ENCODE measurements around the gene INO80C.

INO80C gene, protein sequence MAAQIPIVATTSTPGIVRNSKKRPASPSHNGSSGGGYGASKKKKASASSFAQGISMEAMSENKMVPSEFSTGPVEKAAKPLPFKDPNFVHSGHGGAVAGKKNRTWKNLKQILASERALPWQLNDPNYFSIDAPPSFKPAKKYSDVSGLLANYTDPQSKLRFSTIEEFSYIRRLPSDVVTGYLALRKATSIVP

DNA sequence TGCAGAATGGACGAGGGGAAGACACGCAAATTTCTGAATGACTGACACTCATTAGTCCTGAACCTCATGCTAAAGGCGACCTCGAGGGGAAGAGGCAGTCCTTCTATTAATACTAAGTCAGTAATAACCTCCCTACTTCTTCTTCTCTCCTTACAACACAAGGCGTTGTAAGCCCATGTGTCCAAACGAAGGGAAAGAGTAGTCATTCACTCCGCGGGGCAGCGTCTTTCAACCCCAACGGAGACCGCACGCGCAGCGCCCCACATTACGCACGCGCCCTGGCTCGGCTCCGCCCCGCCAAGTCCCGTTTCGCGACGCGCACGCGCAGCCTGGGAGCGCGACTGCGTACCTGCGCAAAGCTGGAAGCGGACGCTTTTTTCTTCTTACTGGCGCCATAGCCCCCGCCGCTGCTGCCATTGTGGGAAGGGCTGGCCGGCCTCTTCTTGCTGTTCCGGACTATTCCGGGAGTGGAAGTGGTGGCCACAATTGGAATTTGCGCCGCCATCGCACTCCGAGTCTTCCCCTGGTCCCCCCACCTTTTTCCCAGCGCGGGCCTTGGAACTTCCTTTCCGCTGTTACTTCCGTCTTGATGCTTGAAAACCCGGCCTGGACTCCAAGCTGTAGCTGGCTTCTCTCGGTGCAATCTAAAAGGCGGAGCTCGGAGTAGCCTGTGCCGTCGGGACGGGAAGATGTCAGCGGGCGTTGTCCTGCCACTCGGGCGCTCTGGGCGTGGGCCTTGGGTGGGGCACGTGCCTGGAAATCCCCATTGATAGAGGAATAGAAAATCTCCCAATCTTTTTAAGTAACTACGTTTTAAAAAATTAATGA lies at the start of gene INO80C:
Gene INO80C (minus strand): TSS at position 591 of the 828 bp plus-strand sequence. CDS start 86 bp downstream, at position 505.
- in situ Hi-C loops (cut with HindIII; ENCODE audit: low sequenced_read_pairs): no loop called here

DNA sequence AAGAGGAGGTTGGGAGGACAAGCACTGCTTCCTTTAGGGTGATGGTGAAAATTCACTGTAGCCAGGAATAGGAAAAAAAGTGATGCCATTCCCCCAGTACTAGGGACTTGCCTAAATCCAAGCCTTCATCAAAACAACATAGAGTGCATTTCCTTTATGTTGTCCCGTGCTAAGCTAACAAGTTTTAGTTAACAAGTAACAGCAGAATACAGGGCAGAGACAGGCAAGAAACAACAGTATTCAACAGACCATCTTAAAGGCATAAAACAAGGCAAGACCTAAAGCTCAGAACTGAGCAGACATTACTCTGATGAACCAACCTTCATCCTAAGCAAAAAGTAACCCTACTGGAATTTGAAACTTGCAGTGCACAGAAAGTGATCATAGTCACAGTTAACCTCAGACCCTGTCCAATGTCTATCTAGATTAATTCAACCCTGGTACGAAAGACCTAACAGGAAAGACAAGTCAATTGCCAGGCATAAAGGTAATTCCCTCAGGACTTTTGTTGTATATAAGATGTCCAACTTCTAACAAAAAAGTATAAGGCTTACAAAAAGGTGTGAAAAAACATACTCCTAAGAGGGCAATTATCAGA lies 49.3 kb upstream of the INO80C start:
- in situ Hi-C loops (cut with HindIII; ENCODE audit: low sequenced_read_pairs): no loop called here

DNA sequence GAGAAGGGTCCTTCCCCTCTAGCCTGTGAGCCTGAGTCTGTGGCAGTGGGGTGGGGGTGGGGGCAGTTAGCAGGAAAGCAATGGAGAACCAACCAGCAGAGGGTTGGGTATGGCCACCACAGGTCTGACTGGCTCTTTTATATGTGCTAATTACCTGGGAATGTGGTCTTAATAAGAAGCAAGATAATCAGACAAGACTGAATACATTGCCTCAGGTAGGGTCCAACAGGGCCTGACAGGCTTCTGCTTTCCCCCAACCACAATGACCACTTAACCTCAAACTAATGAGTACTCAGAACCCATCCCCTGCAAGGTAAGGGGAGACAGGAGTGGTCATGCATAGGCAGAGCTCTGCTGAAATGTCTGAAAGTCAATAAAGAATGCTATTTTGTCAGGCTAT lies 44.6 kb upstream of the INO80C start:
- in situ Hi-C loops (cut with HindIII; ENCODE audit: low sequenced_read_pairs): no loop called here

DNA sequence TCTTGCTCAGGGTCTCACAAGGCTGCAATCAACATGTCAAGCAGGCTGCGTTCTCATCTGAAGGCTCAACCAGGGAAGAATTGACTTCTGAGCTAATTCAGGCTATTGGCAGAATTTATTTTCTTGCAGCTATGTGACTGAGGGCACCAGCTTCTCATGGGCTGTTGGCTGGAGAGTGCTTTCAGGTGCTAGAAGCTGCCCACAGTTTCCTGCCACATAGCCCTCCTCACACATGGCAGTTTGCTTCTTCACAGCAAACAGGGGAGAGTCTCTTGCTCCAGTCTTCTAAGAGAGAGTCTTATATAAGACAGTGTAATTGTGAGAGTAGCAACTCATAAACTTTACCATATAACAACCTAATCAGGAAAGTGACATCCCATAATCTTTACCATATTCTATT lies 37.5 kb upstream of the INO80C start:
- in situ Hi-C loops (cut with HindIII; ENCODE audit: low sequenced_read_pairs): no loop called here

DNA sequence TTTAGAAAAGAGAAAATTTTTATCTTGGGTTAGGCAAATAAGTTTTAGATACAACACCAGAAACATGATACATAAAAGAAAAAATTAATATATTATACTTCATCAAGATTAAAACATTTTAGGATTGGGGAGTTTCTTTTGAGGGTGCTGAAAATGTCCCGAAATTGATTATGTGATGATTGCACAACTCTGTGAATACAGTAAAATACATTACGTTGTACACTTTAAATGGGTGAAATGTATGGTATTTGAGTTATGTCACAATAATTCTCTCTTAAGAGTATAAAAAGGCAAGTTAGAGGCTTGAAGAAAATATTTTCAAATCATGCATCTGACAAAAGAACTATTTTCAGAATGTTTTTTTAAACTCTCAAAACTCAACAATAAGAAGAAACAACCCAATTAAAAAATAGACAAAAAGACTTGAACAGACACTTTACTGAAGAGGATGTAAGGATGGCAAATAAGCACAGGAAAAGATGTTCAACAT lies 36.2 kb upstream of the INO80C start:
- in situ Hi-C loops (cut with HindIII; ENCODE audit: low sequenced_read_pairs): no loop called here

DNA sequence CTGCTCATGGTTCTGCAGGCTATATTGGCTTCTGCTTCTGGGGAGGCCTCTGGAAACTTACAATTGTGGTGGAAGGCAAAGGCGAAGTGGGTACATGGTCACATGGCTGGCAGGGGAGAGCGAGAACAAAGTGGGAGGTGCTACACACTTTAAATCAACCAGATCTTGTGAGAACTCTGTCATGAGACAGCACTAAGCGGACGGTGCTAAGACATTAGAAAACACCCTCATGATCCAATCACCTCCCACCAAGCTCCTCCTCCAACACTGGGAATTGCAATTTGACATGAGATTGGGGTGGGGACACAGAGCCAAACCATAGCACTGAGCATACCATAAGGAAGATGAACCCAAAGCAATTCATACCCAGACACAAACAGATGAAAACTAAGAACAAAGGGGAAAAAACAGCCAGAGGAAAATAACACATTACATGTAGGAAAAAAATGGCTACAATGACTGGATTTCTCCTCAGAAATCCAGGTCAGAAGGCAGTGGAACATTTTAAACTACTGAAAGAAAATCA lies 31.1 kb upstream of the INO80C start:
- in situ Hi-C loops (cut with HindIII; ENCODE audit: low sequenced_read_pairs): no loop called here

DNA sequence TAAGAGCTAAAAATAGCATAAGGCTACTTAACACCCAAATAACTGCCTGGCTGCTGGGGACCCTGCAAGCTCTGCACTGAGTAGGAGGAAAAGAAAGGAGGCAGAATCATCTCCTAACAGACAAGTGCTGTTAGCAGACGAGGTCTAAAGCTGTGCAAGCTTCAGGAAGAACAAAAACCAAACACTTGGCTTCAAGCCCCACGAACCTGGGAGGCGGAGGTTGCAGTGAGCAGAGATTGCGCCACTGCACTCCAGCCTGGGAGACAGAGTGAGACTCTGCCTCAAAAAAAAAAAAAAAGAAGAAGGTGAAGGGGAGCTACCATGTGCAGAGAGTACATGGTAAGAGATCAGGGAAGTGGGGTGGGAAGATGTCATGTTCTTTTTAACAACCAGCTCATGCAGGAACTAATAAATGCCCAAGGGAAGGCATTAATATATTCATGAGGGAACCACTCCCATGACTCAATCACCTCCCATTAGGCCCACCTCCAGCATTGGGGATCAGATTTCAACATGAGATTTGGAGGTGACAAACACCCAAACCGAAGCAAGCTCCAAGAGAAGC lies 28.8 kb upstream of the INO80C start:
- in situ Hi-C loops (cut with HindIII; ENCODE audit: low sequenced_read_pairs): no loop called here

DNA sequence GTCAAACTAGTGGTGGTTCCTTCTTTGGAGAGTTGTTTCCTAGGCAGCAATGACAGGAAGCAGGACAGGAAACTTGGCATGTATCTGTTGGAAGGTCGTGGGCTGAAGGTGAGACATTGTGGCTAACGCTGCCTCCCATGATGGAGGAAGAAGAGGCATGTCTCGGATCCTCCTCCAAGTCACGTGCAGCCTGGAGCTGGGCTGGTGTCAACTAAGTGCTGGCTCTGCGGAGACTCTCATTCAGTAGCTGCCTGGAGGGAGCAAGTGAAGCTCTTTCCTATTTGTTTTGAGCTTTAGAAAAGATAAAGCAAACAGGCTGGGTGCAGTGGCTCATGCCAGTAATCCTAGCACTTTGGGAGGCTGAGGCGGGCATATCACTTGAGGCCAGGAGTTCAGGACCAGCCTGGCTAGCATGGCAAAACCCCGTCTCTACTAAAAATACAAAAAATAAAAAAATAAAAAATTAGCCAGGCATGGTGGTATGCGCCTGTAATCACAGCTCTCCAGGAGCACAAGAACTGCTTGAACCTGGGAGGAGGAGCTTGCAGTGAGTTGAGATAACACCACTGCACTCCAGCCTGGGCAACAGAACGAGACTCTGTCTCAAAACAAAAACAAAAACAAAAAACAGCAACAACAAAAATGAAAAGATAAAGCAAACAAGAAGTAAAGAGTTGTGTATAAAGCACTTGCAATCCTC lies 28.2 kb upstream of the INO80C start:
- in situ Hi-C loops (cut with HindIII; ENCODE audit: low sequenced_read_pairs): no loop called here

DNA sequence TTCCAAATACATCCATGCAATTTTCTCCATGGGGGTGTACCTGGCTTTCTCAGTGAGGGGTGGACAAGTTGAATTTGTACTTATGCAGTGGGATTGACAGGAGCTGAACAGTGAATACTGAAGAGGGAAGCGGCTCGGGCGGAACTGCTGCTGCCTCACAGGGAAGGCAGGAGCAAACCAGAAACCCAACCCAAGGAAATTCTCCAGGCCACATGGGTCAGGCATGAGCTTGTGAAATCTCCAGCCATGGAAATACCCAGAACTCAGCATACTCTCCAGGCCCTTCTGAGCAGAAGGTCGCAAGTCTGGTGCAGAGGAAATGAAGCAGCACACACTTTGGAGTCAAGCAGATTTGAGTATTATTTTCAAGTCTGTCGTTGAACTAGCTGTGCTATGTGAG lies 26.5 kb upstream of the INO80C start:
- in situ Hi-C loops (cut with HindIII; ENCODE audit: low sequenced_read_pairs): no loop called here

DNA sequence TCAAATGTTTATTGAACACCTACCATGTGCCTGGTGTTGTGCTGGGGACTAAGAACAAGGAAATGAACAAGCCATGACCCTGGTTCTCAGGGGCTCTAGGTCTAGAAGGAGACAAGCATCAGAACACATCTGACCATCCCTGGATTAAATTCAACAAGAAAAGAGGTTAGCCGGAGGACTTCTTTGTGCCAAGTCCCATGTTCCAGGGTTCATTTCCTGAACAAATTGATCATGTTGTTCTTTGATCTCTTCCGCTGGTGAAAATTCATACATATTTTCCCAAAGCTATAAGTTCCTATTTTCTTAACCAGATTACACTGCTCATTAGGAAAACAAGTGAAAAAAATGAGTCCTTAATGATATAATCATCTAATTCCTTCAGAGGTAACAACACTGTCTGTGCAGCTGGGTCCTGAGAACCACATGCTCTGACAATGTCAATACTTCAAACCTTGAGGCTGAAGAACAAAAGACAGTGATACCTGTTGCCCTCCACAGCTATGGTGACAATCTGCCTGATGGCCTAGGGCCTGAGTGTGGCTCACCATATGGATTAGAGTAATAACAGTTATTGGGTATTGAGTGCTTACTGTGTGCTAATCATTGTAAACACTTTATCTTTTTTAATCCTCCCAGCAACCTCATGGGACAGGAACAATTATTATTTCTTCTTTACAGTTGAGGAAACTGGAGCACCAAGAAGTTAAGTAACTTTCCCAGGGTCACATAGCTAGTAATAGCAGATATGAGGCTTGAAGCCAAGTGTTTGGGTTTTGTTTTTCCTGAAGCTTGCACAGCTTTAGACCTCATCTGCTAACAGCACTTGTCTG lies 24.6 kb upstream of the INO80C start:
- in situ Hi-C loops (cut with HindIII; ENCODE audit: low sequenced_read_pairs): no loop called here

DNA sequence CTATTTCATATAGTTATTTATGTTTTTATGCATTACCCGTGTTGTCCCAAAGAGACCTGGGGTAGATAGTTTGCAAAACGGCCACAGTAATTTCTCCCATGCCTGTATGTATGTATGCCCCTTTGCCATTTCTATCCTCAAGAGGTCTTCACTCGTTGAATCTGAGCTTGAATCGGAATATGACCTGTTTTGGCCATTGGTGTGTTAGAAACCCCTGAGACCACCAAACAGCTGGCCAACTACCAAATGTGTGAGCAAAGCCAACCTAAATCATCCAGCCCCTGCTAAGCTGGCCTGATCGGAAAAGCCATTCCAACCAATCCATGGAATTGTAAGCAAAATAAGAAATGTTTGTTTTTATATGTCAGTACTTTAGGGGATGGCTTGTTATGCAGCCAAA lies 23.4 kb upstream of the INO80C start:
- in situ Hi-C loops (cut with HindIII; ENCODE audit: low sequenced_read_pairs): no loop called here

DNA sequence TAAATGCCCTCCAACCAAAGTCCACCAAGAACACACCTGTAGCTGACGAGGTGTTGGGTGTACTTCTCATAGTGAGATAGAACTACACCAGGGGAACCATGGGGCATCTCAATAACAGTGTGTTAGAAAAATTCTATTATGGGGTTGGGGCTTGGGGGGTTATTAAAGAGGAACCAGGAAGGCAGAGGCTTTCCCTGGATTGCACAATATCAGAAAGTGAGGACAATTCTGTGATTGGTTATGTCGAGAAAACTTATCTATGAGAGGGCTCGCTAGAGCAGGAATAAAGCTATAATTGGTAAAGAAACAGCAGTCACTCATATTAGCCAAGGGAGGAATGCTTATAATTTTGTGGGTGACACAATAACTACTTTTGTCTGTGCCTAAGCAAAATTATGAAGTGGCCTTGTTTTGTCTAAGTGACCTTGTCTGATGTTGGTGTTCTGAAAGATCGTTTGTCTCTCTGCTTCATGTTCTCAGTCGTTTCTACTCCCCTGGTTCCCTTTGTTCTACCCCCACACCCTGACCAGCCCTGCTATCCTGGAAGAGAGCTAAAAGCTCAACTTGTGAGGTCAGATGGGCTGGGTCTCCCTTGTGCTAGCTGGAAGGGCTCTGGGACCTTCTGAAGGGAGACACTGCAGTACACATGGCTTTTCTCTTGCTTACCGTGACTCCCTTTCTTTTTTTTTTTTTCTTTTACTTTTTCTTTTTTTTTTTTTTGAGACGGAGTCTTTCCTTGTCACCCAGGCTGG lies 21.6 kb upstream of the INO80C start:
- in situ Hi-C loops (cut with HindIII; ENCODE audit: low sequenced_read_pairs): no loop called here

DNA sequence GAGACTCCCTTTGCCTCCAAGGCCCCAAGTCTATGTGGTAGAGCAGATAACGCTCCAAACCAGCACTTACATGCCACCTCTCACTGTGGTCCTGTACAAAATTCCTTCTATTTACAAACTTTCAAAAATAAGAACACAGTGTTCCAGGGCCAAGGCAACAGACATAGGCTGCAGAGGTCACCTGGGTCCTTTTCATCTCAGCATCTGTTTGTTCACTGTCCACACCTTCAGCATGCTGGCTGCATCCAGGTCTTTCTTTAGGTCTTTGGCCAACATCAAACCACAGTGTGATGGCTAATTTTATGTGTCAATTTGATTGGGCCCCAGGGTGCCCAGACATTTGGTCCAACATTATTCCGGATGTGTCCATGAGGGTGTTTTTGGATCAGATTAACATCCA lies 20.0 kb upstream of the INO80C start:
- in situ Hi-C loops (cut with HindIII; ENCODE audit: low sequenced_read_pairs): no loop called here

DNA sequence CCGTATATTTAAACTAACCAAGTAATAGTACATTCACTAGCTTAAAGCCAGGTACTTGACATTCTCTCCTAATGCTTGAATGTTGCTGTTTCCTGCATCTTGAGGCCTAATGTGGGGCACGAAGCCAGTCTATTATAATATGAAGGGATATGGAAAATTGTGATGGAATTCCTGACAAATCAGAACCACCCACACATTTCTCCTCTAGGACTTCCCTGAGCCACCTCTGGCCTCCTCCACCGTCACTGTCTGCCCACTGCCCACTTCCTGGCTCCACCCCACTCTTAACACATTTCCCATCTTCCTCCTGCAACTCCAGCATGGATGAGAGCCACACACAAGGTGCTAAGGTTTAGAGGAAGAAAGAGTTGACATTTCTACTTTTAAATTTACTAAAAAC lies 19.0 kb upstream of the INO80C start:
- in situ Hi-C loops (cut with HindIII; ENCODE audit: low sequenced_read_pairs): no loop called here

DNA sequence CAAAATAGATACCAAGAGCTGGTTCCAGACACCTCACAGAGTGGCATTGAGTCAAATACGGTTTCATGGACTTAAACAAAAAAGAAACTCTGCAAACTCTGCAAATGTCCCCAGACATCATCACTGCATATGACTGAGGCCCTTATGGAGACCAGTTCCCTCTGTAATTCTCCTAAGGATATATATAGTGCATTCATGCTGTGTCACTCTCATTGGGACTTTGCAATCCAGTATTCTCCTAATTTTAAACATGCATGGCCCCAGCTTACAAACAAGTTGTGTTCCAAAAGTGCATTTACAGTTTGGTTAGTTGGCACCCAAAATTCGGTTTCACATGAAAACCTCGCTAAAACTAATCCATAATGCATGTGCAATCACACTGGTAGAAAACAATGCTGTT lies 18.6 kb upstream of the INO80C start:
- in situ Hi-C loops (cut with HindIII; ENCODE audit: low sequenced_read_pairs): no loop called here

DNA sequence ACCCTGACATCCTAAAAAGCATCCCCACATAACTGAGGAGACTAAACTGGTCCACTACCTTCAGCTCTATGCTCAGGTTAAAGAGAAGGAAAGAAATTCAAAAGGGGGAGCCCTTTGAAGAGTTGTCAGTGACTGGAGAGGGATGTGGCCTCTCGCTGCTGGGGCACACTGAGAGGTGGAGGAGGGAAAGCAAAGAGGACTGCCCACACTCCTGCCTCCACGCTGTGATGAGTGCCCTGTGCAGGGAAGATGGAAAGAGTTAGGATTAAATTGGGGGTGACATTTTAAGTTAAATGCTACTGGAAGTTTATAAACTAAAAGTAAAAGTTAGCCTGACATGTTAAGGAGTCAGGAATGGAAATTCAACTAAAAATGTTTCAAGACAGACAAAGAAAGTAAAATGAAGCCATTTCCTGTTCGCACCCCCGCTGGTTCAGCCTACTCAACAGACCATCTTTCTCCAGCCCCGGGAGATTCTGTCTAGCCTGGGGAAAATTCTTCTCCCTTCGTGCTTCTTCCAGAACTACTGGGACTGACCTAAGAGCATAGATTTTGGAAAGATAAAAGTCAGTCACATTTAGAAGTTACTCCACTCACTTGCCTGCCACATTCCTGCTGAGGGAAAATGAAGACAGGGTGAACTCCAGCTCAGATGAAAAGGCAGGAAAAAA lies 17.8 kb upstream of the INO80C start:
- in situ Hi-C loops (cut with HindIII; ENCODE audit: low sequenced_read_pairs): no loop called here

DNA sequence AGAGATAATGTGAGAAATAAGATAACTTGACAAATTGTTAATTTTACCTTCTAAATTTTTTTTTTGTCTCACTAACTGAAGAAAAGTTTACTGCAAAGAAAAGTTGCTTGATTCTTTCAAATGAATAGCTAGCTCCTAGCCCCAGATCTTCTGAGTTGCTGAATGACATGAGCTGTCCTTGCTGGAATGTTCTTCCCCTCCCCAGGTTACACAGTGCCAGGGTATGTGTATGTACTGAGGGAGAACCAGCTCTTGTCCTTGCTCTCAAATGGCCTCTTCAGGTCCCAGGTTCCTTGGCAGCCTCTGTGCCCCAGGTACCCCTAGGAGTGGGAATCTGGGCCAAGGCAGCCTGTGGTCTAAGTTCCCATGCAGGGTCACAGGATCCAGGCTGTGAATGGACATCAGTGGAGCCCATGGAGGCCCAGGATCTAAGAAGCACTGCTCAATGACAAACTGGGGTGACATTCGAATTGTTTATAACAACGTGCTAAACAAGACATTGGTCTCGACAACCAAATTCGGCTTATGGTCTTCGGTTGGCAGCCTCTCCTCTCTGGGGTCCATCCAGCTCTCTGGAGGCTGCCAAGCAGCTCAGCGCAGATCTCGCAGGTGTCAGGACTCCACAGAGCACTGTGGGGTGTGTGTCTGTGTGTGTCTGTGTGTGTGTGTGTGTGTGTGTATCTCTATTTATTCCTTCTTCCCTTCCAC lies 17.1 kb upstream of the INO80C start:
- in situ Hi-C loops (cut with HindIII; ENCODE audit: low sequenced_read_pairs): no loop called here

DNA sequence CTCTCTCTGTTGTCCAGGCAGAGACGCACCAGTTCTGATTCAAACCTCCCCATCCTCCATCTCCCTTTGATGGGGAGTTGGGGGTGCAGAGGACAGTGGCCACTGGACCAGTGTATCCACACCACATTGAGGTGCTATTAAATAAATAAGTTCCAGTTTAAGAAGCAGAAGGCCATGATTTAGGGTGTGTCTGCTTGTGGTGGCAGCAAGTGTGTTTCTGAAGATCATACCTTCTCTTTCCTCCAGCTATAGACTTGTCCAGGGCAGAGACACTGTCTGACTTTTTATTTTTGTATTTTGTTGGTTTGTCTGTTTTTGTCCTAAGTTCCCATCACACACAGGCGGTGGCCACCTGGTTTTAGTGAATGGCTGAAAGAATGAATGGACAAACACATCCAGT lies 16.5 kb upstream of the INO80C start:
- in situ Hi-C loops (cut with HindIII; ENCODE audit: low sequenced_read_pairs): no loop called here
